ENCODE measurements around the gene FGF2.
A peak's percentile ranks its signal among the peaks of the same experiment; 100 is the strongest.

The FGF2 gene

GRCh38 chr4:122896270-122896669 lies 69.6 kb downstream of the FGF2 start:
- no peak for FAIRE-seq

- peak; percentile 63 for FAIRE-seq
These were observed 71.9 kb downstream of the FGF2 start for GRCh38 chr4:122898370-122899150.

- FAIRE-seq = no peak
These were observed 73.1 kb downstream of the FGF2 start for GRCh38 chr4:122899682-122900081.

- peak; percentile 58 for FAIRE-seq
These were observed 73.7 kb downstream of the FGF2 start for GRCh38 chr4:122900314-122900713.

GRCh38 chr4:122901247-122902010 lies 74.8 kb downstream of the FGF2 start:
- FAIRE-seq = peak; percentile 83

GRCh38 chr4:122903766-122904288 lies 77.2 kb downstream of the FGF2 start:
- FAIRE-seq = no peak

- no peak for FAIRE-seq
These were observed 80.3 kb downstream of the FGF2 start for GRCh38 chr4:122906859-122907305.

GRCh38 chr4:122908223-122908622 lies 81.6 kb downstream of the FGF2 start:
- no peak for FAIRE-seq

- FAIRE-seq = no peak
These were observed 83.1 kb downstream of the FGF2 start for GRCh38 chr4:122909683-122910082.

- no peak for FAIRE-seq
These were observed 85.0 kb downstream of the FGF2 start for GRCh38 chr4:122911588-122911987.

- FAIRE-seq = peak; percentile 3
These were observed 86.4 kb downstream of the FGF2 start for GRCh38 chr4:122912810-122913575.

- FAIRE-seq = peak; percentile 95
These were observed 87.8 kb downstream of the FGF2 start for GRCh38 chr4:122914292-122914904.

GRCh38 chr4:122914938-122915337 lies 88.3 kb downstream of the FGF2 start:
- FAIRE-seq = no peak

GRCh38 chr4:122917731-122918130 lies 91.1 kb downstream of the FGF2 start:
- FAIRE-seq = peak; percentile 63

GRCh38 chr4:122920473-122920872 lies 93.8 kb downstream of the FGF2 start:
- no peak for FAIRE-seq

GRCh38 chr4:122921300-122921699 lies 94.7 kb downstream of the FGF2 start:
- no peak for FAIRE-seq

- FAIRE-seq = peak; percentile 73
These were observed 95.6 kb downstream of the FGF2 start, which contains the start of gene NUDT6 for GRCh38 chr4:122921971-122922876. TSS of gene NUDT6 (minus strand) at chr4:122922597. CDS start at chr4:122922572, 25 bp downstream.

- FAIRE-seq = peak; percentile 94
These were observed 96.4 kb downstream of the FGF2 start for GRCh38 chr4:122922877-122923511.

- FAIRE-seq = no peak
These were observed 102.3 kb downstream of the FGF2 start for GRCh38 chr4:122928930-122929329.

GRCh38 chr4:122930862-122931261 lies 104.2 kb downstream of the FGF2 start:
- peak; percentile 98 for FAIRE-seq

GRCh38 chr4:122932763-122933162 lies 106.1 kb downstream of the FGF2 start:
- FAIRE-seq = no peak
